Measurements from ENCODE around the gene EDIL3.

- TF ChIP-seq CTCF (IDR thresholded peaks at IDR 0.05; ENCODE audit: low read depth, low read length, poor library complexity, severe bottlenecking), result no peak
- no peak for TF ChIP-seq EZH2phosphoT487 (IDR thresholded peaks at IDR 0.05; ENCODE audit: borderline replicate concordance, low read length)
Measured at GRCh38 chr5:84202136-84202535, 182.5 kb downstream of the EDIL3 start.

Data from DOHH2 (cell line).